GM21423 (cell line): ENCODE results near the gene PPP4C.

Experiments used
- ATAC-seq: cut with Tn5 transposase; IDR thresholded peaks from one replicate; pipeline ENCODE4 v1.9.1; 2021; ENCODE audit warnings: mild to moderate bottlenecking, moderate library complexity; ENCODE audit not compliant: unreplicated experiment

Gene PPP4C

DNA sequence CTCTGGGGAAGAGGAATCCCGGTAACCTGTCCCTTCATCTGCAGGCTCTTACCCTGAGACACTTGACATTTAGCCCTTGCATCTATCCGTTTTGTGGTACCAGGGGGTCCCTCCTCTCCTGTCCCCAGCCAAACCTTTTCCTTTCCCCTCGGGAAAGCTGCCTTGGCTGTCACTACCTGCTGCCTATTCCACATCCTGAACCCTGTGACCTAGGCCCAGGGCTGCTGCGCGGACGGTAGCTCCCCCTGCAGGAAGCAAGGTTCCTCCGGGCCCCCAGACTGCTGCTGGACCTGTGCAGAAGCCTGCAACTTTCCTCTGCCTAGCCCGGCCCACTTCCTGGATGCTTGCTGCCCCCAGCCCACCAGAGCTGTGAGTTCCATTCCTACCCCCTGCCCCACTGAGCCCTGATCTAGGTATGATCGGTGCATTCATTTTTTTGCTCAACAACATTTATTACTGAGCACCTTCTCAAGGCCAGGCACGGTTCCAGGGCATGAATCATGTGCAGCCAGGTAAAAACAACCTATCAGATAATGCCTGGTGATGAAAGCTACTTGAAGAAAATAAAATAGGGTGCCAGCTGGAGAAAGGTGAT lies 20.7 kb upstream of the PPP4C start:
- no peak for ATAC-seq

DNA sequence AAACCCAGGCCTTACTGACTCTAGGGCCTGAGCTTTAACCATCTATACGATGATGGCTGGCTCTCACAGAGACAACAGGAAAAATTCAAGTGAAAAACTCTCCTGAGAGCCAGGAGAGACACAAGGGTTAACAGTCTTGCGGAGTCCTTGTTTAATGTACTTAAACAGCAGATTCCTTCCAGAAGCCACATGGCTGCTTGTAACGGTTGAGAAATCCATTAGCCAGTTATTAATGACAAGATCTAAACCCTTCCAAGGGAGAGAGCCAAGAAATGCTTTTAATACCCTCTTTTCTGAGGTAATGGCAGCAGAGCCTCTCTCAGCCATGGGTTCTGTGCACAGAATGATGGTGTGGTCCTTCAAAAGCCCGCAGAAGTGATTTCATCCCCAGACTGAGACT lies 15.4 kb upstream of the PPP4C start:
- no peak for ATAC-seq

DNA sequence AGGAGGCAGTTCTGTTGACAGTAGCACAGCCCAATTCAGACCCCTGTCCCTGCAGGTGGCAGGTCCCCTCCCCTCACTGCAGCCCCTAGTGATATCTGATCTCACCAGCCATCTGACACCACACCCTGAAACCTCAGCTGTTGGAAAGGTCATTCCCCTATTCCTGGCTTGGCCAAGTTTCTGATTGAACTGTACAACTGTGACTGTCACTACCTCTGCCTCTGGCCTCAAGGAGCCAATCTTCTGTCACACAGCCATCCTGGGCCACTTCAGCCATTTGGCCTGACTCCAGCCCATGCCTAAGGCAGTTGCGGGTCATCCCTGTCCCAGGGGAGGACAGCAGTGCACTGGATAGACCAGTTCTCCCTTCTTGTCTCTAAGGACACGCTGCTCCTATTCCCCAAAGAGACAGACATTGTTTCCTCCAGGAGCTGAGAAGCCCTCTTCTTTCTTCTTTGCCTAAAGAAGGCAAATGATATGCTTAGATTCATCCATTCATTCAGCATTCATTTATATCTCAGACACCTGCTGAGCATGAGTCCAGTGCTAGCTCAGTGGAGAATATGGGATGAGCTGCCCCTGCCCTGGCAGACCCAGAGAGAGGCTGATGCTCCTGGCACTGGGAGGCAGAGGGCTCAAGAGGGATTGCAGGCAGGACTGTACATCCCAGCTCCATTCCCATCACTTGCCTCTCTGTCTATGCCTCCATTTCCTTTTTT lies 14.8 kb upstream of the PPP4C start:
- no peak for ATAC-seq

DNA sequence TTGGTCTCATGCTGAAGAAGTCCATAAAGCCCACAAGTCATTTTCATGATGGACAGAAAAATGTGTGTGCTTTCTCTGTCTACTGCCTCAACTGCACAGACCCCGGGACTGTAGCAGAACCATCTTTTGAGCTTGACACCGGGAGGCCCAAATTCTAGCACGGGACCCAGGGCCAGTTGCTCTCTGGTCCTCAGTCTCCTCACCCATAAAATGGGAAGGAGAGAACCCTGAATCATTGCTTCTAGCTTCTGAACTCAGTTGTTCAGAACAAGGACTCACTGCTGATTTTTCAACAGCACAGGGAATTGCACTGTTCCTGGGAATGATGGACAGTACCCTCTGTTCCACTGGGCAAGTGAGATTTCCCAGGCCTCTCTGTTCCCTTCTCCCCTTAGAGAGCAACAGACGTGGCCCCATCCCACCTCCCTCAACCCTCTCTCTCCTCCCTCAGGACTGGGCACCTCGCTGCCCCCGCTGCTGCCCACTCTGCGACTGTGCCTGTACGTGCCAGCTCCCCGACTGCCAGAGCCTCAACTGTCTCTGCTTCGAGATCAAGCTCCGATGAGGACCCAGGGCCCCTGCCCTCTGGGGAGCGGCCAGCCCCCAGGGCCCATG lies 12.4 kb upstream of the PPP4C start:
- no peak for ATAC-seq

DNA sequence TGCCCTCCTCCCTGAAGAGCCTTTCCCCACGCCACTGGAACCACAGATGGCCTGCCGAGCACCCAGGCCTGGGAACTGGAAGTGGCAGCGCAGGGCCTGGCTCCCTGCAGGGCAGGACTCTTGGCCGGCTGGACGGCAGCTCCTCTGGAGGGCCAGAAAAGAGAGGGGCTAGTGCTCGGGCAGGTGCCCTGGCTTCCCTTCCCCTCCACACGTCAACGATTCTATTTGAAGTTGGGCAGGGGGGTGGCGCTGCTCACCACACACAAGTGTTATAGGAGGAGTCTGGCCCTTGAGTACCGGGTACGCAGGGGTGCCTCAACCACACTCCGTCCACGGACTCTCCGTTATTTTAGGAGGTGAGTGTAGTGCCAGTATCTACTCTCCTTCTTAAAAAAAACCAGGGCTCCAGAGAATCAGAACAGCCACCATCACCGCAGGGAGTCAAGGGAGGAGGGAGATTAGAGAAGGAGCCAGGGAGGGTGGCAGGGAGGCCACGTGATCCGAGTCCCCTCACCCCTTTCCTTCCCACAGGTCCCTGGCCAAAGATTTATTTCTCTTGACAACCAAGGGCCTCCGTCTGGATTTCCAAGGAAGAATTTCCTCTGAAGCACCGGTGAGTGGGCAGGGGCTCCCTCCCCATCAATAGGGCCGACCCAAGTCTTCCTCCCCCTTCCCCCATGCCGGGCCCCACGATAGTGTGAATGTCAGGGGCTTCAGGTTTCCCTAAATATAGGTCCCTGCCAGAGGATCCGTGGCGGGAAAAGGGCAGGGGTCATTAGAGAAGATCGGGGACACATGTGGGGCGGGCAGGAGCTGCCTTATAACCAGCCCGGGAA lies 11.7 kb upstream of the PPP4C start:
- ATAC-seq = peak; percentile 28

DNA sequence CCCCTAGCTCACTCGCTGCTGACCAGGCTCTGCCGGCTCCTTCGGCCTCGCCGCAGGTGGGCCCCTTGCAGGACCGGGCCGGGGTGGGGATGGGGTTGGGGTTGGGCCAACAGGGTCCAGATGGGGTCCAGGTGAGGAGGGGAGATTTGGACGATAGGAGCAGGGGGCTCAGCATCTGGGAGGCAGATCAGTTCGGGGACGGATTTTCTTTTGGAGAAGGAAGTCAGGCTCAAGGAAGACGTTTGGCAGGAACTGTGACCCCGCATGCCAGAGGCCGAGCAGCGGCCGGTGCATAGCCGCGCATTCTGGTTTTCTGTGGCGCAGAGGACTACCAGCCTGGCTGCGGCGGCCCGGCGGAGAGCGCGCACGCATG lies 11.1 kb upstream of the PPP4C start:
- no peak for ATAC-seq

DNA sequence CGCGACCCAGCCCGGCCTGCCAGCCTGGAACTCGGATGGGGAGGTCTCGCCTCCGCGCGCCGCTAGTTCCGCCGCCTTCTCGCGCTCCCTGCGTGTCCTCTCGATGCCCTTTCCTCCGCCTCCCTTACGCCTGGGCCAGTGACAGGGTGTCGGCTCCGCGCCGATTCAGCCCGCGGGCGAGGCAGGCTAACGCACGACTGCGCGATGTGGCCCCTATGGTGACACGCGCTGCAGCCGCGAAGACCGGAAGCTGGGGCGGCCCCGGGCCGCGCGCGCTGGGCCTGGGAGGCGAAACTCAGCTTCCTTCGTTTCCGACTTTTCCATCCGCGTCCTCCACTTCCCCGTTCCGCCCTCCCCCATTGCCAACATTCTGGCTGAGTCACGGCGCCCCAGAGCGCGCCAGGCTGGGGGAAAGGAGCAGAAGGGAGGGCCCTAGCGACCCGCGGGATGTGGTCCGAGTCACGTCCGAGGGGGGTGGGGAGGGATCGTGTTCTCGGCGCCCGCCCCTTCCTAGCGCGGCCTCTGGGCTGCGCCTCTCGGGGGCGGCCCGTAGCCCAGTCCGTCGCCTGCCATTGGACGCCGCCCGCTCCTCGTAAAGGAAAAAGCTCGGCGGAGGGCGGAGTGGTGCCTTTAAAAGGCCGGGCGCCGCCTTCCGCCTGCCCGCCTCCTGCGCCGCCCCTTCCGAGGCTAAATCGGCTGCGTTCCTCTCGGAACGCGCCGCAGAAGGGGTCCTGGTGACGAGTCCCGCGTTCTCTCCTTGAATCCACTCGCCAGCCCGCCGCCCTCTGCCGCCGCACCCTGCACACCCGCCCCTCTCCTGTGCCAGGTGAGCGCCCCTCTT lies 10.5 kb upstream of the PPP4C start, which contains the start of gene ALDOA:
TSS of gene ALDOA (plus strand) at position 659 of the 841 bp plus-strand sequence. CDS start 1,138 bp downstream, outside the sequence.
- peak; percentile 77 for ATAC-seq

DNA sequence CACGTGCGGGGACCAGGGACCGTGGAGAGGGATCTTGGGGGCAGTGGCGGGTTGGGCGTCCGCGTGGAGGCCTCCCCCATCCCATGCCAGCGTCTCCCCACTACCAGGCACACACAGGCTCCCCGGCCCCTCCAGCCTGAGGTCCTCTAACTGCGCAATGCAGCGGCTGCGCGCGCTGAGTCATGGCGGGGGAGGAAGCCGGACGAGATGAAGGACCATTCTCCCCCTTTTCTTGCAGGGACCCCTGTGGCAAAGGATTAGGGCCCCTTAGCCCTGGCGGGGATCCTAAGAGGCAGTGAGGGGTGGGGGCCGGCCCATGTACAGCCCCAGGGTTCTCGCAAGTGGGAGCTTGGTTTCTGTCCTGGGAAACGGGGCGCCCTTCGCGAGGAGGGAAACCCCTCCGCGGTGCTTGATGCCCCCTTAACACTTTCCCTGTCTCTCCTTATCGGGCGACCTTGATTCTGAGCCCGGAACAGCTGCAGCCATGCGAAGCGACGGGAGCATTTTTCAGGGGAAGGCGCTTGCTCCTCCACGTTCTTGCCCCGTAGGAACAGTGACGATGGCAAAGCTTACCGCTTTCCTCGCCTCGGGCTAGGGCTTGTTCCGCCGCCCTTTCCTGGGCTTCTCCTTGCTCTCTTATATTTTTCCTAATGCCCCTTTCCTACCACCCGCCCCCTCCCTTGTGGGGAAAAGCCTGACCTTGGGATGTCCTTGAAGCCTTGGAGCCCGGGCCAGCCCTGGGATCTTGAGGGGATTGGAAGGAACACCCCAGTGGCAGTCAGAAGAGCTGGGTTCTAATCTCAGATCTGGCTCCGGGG lies 9.6 kb upstream of the PPP4C start:
- ATAC-seq = no peak

DNA sequence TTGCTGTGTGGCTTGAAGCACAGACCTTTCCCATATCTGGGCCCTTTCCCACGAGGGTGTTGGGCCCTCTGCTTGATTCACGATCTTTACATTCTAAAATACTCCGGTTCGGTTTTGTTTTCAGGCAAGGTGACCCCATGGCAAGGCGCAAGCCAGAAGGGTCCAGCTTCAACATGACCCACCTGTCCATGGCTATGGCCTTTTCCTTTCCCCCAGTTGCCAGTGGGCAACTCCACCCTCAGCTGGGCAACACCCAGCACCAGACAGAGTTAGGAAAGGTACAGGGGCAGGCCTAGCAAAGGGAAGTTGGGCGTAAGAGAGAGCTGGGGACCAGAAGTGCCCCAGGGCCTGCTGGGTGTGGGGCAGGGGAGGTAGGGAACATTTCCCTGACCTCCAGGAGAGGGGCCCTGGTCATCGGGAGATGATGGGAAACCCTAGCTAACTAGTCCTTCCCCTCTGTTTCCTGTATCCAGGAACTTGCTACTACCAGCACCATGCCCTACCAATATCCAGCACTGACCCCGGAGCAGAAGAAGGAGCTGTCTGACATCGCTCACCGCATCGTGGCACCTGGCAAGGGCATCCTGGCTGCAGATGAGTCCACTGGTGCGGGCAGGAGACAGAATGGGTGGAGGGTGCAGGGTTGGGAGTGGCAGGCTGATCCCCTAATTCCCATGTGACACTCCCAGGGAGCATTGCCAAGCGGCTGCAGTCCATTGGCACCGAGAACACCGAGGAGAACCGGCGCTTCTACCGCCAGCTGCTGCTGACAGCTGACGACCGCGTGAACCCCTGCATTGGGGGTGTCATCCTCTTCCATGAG lies 8.8 kb upstream of the PPP4C start:
- no peak for ATAC-seq

DNA sequence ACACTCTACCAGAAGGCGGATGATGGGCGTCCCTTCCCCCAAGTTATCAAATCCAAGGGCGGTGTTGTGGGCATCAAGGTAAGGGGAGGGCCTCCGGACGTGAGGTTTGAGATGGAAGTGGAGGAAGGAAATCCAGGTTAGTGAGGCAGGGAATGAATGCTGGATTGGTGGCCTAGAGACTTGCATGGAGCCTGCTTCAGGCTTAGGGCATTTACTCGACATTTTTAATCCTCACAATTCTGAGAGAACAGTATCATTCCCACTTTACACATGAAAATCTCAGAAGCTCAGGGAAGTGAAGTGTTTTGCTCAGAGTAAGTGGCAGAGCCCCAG lies 8.2 kb upstream of the PPP4C start:
- ATAC-seq = no peak

DNA sequence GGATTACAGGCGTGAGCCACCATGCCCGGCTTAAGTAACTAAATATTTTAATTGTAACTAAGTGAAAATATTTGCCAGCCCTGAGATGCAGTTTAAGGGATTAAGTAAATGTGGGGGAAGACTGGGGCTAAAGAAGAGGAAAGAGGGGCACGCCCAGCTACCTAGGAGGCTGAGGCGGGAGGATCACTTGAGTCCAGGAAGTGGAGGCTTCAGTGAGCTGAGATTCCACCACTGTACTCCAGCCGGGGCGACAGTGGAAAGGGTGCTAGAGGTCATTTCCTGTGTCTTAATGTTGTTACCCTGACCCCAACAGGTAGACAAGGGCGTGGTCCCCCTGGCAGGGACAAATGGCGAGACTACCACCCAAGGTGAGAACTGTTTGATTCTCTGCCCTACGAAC lies 7.5 kb upstream of the PPP4C start:
- ATAC-seq = no peak

DNA sequence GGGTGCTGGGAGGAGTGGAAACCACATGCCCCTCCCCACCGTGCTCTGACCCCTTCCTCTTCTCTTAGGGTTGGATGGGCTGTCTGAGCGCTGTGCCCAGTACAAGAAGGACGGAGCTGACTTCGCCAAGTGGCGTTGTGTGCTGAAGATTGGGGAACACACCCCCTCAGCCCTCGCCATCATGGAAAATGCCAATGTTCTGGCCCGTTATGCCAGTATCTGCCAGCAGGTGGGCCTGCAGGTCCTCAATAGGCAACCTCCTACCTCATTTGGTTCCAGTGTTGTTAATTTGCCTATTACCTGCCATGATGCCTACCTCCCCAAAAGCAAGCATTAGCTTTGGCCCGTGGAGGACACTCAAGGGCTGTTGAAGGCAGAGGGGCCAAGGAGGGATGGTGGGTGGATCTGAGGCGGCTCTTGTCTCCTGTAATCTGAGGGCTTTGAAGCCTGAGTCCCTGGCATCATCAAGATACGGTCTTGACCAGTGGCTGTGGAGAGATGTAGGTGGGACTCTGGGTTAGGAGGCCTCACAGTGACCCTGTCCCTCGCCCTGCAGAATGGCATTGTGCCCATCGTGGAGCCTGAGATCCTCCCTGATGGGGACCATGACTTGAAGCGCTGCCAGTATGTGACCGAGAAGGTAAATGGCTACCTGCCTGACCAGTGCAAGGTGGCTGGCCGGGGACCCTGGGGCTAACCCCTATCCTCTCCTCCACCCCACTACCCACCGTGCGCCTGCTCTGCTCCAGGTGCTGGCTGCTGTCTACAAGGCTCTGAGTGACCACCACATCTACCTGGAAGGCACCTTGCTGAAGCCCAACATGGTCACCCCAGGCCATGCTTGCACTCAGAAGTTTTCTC lies 6.8 kb upstream of the PPP4C start:
- no peak for ATAC-seq

DNA sequence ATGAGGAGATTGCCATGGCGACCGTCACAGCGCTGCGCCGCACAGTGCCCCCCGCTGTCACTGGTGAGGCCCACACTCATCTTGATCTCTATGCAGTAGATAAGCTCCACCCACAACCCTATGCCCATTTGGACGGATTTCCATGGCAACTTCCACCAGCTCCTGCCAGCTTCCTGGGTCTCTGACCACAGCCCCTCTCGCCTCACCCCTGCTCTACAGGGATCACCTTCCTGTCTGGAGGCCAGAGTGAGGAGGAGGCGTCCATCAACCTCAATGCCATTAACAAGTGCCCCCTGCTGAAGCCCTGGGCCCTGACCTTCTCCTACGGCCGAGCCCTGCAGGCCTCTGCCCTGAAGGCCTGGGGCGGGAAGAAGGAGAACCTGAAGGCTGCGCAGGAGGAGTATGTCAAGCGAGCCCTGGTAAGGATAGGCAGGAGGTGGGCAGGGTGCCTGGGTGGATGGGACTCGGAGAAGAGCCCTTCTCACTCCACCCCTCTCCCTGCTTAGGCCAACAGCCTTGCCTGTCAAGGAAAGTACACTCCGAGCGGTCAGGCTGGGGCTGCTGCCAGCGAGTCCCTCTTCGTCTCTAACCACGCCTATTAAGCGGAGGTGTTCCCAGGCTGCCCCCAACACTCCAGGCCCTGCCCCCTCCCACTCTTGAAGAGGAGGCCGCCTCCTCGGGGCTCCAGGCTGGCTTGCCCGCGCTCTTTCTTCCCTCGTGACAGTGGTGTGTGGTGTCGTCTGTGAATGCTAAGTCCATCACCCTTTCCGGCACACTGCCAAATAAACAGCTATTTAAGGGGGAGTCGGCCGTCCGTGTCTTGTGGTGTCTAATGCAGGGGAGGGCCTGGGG lies 6.0 kb upstream of the PPP4C start:
- ATAC-seq = no peak

DNA sequence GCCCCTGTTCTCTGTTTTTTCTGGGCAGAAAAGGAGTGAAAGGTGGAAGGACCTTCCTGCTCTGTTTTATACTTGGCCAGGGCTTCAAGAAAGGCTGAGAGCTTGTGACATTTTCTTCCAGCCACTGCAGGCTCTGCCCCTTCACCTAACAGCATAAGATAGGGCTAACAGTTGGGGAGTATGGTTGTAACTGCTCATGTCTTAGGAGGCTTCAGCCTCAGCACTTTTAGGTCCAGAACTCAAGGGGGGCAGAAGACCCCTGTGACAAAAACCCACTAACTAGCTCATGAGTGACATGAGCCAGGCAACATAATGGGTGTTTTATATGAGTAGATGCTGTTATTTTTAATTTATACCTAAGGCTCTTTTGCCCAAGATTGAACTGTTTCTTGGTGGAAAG lies 5.3 kb upstream of the PPP4C start:
- no peak for ATAC-seq

DNA sequence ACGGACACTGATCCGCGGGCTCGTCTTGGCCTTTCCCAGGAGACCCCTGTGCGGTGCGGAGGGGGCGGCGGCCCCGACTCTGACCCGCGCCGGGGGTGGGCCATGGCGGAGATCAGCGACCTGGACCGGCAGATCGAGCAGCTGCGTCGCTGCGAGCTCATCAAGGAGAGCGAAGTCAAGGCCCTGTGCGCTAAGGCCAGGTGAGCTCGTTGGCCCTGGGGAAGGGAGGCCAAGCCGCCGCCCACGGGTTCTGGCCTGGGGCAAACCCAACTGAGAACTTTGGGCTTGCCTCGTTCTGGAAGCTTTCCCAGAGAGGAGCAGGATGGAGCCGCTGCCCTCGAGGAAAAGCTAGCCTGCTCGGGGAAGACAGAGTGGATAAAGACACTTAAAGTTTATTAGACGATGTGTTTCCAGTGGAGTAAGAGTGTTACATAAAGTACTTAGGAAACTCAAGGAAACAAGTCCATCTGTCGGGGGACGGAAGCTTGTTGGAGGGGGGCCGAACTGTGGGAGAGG lies 540 bp downstream of the PPP4C start:
- peak; percentile 24 for ATAC-seq

DNA sequence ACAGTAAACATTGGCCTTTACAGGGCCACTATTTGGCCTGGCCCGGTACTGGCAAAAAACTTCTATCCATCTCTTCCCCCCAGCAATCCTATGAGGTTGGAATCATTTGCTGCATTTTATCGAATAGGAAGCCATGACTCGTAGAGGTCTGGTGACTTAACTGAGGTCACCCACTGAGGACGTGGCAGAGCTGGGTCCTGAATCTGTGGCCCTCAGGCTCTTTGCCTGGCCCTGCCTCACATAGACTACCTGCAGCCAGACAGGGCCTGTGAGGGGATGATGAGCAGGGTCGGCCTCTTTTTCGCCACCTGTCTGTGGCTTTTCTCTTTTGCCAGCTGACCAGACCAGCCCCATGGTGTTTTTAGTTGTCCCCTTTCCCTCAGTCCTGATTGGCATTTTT lies 1.9 kb downstream of the PPP4C start:
- ATAC-seq = no peak

DNA sequence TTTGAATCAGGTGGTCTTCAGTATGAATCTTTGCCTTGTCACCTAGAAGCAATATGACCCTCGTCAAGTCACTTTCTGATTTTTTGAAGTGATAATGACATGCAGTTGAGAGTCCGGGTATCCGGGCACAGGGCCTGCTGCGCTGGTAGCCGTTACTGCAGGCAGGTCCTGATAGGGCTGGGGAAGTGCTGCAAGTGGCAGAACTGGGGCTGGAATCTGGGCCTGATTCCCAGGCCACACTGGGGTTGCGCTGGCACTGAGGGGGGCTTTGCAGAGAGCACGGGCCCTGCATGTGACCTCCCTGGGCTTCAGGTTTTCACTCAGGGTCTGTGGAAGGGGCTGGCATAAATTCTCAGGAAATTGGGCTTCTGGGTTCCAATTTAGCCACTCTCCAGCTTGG lies 3.0 kb downstream of the PPP4C start:
- no peak for ATAC-seq
